Sigmoid colon (tissue), 7 donors: ENCODE results near the gene ANKRD35. TPM values are rescaled to one million over a fixed set of nuclear protein-coding genes. Genes with fewer than 3 reads are reported as not detected.

ENCODE experiments used
- DNase-seq: peaks from one replicate; pipeline ENCODE4 v3.0.0-alpha.2; 2019
- H3K27ac ChIP-seq, 4 donors: fragments of 200-600 bp; sonication (generic); one replicate each; pipeline ENCODE4 v1.5.1; 2016 to 2019; ENCODE audit warnings: mild to moderate bottlenecking in 1 of 4
- H3K27me3 ChIP-seq, 3 donors: fragments of 200-600 bp; sonication (generic); one replicate each; pipeline ENCODE4 v1.5.1; 2019; ENCODE audit warnings: mild to moderate bottlenecking in 1 of 3
- H3K36me3 ChIP-seq, 4 donors: fragments of 200-600 bp; sonication (generic); one replicate each; pipeline ENCODE4 v1.5.1; 2016 to 2019
- H3K4me1 ChIP-seq, 4 donors: fragments of 200-600 bp; sonication (generic); one replicate each; pipeline ENCODE4 v1.5.1; 2017 to 2019
- H3K4me3 ChIP-seq, 4 donors: fragments of 200-600 bp; sonication (generic); one replicate each; pipeline ENCODE4 v1.5.1; 2017 to 2019; ENCODE audit warnings: mild to moderate bottlenecking in 2 of 4, moderate library complexity in 1 of 4
- H3K9me3 ChIP-seq, 4 donors: fragments of 200-600 bp in 3 of 4; sonication (generic) in 3 of 4; one replicate each; pipeline versions ENCODE4 v1.5.1 to v1.6.1; 2013 to 2019
- EP300 ChIP-seq, 4 donors: sonication (generic); formaldehyde crosslinking; IDR thresholded peaks; one replicate each; pipeline ENCODE4 v1.6.1; 2017; ENCODE audit warnings: antibody characterized with exemption in 4 of 4
- POLR2A ChIP-seq, 2 donors: fragments of 450-650 bp; IDR thresholded peaks; one replicate each; pipeline ENCODE4 v1.6.1; 2016; ENCODE audit warnings: antibody characterized with exemption in 2 of 2, mild to moderate bottlenecking in 2 of 2, moderate library complexity in 2 of 2
- POLR2AphosphoS5 ChIP-seq, 4 donors: sonication (generic); formaldehyde crosslinking; IDR thresholded peaks; one replicate each; pipeline ENCODE4 v1.6.1; 2017; ENCODE audit warnings: antibody characterized with exemption in 4 of 4
- WGBS, 2 donors: extraction: QIAGEN DNeasy Blood & Tissue Kit; methylation state at CpG; one replicate each; pipeline ENCODE4 v1.1.7; 2013; 5-methylcytosine and 5-hydroxymethylcytosine counted together
- intact Hi-C: fragments of 100-400 bp; cut with DNase I; formaldehyde crosslinking; loops from one replicate; pipeline ENCODE4 v1.15.1; 2023
- polyA plus RNA-seq, 3 donors: library from polyadenylated mRNA; stranded (reverse); fragments of 200-250 nt; gene quantifications; one replicate each; pipeline ENCODE4 v1.2.3, GENCODE V29; 2013
- total RNA-seq, 4 donors: library from RNA; depleted of rRNA; stranded (reverse); fragments of >200 nt; gene quantifications; one replicate each; pipeline ENCODE4 v1.1.0, GENCODE V29; 2016
- TF ChIP-seq, protein P1 (sequence below), 4 experiments: fragments of 450-650 bp in 3 of 4; fragments of 200-600 bp in 1 of 4; IDR thresholded peaks; one replicate each; pipeline ENCODE4 v1.5.1; 2016 to 2019; ENCODE audit warnings: antibody characterized with exemption in 4 of 4, mild to moderate bottlenecking in 3 of 4, moderate library complexity in 2 of 4
- donor health status: healthy with polysubstance abuse.
- donor health status: Bipolar disorder and iron deficiency.
- donor health status: healthy.

ANKRD35 gene
- total and polyA plus RNA-seq, 7 donors: 0.46 to 13.8 (median 5.2) TPM

DNA sequence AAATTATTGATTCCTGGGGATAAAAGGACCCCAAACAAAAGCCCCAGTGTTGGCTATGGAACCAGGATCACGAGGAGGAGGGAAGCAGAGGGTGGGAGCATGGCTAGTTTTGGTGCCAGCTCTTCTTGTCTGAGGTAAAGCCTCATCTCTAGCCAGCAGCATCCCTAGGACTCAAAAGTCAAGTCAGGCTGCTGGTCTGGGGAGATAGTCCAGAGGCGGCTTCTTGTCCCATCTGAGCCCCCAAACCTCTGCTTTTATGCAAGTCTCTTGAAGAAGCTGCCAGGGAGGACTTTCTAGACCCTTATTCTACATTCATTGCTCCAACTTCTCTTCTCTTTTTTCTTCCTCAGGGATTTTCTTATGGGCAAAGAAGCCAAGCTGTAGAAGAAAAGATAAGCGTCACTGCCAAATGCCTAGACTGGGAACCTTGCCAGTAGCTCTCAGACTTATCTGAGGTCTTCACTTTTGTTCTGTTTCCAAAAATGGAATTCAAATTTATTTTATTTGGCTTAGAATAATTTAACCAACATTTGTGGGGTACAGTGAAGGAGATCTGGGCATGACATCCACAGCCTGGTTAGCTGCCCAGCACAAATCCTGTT lies 6.9 kb upstream of the ANKRD35 start:
- Histone ChIP-seq H3K4me1 (peaks cover 0 to 21% (median 18%) of the 10 kb centered on the region in 4 donors), H3K27me3 (no peaks in the 10 kb centered on the region), H3K27ac (peak overlapping the region; percentile 78 to 86 (median 78)), H3K4me3 (peak overlapping the region in 1 of 4 donors; percentile 24), H3K9me3 (no peaks in the 10 kb centered on the region), H3K36me3 (no peaks in the 10 kb centered on the region)
- TF ChIP-seq, protein P1, sequence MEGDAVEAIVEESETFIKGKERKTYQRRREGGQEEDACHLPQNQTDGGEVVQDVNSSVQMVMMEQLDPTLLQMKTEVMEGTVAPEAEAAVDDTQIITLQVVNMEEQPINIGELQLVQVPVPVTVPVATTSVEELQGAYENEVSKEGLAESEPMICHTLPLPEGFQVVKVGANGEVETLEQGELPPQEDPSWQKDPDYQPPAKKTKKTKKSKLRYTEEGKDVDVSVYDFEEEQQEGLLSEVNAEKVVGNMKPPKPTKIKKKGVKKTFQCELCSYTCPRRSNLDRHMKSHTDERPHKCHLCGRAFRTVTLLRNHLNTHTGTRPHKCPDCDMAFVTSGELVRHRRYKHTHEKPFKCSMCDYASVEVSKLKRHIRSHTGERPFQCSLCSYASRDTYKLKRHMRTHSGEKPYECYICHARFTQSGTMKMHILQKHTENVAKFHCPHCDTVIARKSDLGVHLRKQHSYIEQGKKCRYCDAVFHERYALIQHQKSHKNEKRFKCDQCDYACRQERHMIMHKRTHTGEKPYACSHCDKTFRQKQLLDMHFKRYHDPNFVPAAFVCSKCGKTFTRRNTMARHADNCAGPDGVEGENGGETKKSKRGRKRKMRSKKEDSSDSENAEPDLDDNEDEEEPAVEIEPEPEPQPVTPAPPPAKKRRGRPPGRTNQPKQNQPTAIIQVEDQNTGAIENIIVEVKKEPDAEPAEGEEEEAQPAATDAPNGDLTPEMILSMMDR (IDR thresholded peaks at IDR 0.05): no peak
- TF ChIP-seq POLR2AphosphoS5 (IDR thresholded peaks at IDR 0.05) (no peak), EP300 (IDR thresholded peaks at IDR 0.05) (no peak), POLR2A (IDR thresholded peaks at IDR 0.05) (no peak)
- WGBS, 2 donors: 61 to 70% methylated on average over 3 of the region's 3 CpGs
- no peak for DNase-seq
- intact Hi-C loops: loop anchor here (1.0 to 5.0 kb wide), 4 partner anchors 18 to 121 kb away; partner anchors contain the start of genes ITGA10 and PIAS3

DNA sequence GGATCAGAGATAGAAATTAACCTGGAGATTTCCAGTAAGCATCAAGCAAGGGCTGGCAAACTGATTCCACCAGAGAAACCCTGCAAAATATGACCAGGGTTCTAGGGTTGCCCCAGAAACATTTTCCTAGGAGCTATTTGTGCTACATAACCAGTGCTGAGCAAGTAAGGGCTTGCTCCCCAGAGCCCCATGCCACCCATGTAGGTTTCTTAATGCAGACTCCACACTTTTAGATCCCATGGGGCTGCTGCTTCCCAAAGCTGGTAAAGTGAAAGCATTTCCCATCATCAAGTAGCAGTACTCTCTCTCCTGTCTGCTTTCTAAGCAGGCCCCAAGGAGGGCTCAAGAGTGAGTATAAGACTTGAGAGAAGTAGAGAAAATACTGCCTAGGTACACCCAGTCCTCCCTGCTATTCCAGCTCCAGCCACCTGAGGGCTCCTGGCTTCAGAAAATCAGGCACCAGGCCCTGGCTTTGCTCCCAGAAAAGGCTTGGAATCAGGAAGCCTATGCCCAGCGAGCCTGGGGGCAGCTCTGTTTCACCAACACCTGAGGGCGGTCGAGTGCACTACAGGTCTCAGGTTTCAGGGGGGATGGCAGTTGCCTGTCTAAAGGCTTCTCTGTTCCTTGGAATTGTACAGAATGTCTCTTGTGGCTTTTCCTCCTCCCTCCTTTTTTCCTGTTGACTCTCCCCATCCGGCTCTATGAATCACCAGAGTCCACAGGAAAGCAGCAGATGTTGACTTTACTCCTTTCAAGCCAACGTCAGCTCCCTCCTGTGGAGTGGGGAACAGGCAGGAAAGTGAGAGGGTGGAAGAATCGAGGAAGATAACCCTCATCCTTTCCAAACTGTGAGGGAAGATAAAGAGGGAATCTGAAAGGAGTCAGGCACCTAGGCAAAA lies 6.2 kb upstream of the ANKRD35 start:
- Histone ChIP-seq H3K27me3 (no peaks in the 10 kb centered on the region), H3K36me3 (no peaks in the 10 kb centered on the region), H3K9me3 (no peaks in the 10 kb centered on the region), H3K27ac (peak overlapping the region; percentile 78 to 86 (median 78)), H3K4me1 (peaks cover 0 to 21% (median 18%) of the 10 kb centered on the region in 4 donors), H3K4me3 (peak overlapping the region in 2 of 4 donors; percentile 14 to 24)
- intact Hi-C loops: loop anchor here (1.0 to 5.0 kb wide), 4 partner anchors 18 to 121 kb away; partner anchors contain the start of genes ITGA10 and PIAS3
- peak; percentile 98 for DNase-seq
- WGBS, 2 donors: 4 to 20% methylated on average over 6 of the region's 6 CpGs
- TF ChIP-seq POLR2AphosphoS5 (IDR thresholded peaks at IDR 0.05): peak; percentile 26 to 72 (median 67)
- peak in 1 of 4 donors; percentile 31 for TF ChIP-seq EP300 (IDR thresholded peaks at IDR 0.05)
- TF ChIP-seq, protein P1 (IDR thresholded peaks at IDR 0.05): peak; percentile 93 to 98 (median 96)
- TF ChIP-seq POLR2A (IDR thresholded peaks at IDR 0.05): no peak

DNA sequence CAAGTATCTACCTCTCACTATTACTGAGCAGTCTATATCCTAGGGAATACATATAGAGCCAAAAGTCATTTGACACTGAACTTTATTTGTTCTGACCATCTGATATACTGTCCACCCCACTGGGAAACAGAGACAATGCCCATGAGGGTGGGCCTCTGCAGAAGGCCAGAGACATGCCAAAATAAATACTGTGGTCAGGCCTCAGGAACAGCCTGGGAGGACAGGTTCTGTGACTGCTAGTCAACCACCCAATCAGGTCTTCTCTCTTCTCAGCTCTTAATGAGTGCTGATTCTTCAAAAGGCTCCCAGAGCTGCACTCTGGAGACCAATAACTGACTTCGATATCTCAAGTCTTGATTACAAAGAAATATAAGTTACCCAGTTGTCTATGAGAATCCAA lies 5.5 kb upstream of the ANKRD35 start:
- no peak overlapping the region for H3K4me3 ChIP-seq
- WGBS, 2 donors: 16 to 66% methylated on average over 1 of the region's 1 CpG
- no peaks in the 10 kb centered on the region for H3K36me3 ChIP-seq
- intact Hi-C loops: loop anchor here (5.0 kb wide), 1 partner anchor 34 kb away; the partner anchor contains the start of gene PIAS3
- DNase-seq: no peak
- TF ChIP-seq POLR2AphosphoS5 (IDR thresholded peaks at IDR 0.05) (no peak), EP300 (IDR thresholded peaks at IDR 0.05) (no peak), POLR2A (IDR thresholded peaks at IDR 0.05) (no peak)
- TF ChIP-seq, protein P1 (IDR thresholded peaks at IDR 0.05): no peak
- no peaks in the 10 kb centered on the region for H3K9me3 ChIP-seq
- H3K27me3 ChIP-seq: no peaks in the 10 kb centered on the region
- peaks cover 0 to 21% (median 19%) of the 10 kb centered on the region in 4 donors for H3K4me1 ChIP-seq
- H3K27ac ChIP-seq: peak overlapping the region; percentile 78 to 86 (median 78)

DNA sequence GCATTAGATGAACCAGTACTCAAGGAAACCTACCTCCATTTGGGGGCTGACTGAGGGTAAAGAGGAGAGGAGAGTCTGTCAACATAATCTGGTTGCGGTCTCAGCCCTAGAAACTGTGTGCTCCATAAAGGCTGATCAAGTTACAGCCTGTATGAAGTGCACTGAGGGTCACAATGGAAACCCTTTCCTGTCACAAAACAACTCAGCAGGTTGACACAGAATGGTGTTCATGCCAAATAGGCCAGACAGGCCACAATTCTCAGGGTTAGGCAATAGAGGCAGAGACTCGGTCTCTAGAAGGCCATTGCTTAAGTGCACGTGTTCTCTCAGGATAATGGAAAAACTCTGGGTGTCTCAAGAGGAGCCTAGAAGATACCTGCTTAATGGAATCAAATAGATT lies 4.1 kb upstream of the ANKRD35 start:
- WGBS, 2 donors: 94 to 95% methylated on average over 3 of the region's 3 CpGs
- Histone ChIP-seq H3K9me3 (no peaks in the 10 kb centered on the region), H3K27me3 (no peaks in the 10 kb centered on the region), H3K27ac (no peak overlapping the region), H3K4me3 (no peak overlapping the region), H3K36me3 (no peaks in the 10 kb centered on the region), H3K4me1 (peaks cover 0 to 27% (median 26%) of the 10 kb centered on the region in 4 donors)
- TF ChIP-seq POLR2A (IDR thresholded peaks at IDR 0.05) (no peak), POLR2AphosphoS5 (IDR thresholded peaks at IDR 0.05) (no peak), EP300 (IDR thresholded peaks at IDR 0.05) (no peak)
- TF ChIP-seq, protein P1 (IDR thresholded peaks at IDR 0.05): no peak
- intact Hi-C loops: loop anchor here (5.0 kb wide), 1 partner anchor 32 kb away; the partner anchor contains the start of gene PIAS3
- no peak for DNase-seq
